Measurements from ENCODE around the gene MUSK.

Gene MUSK

DNA sequence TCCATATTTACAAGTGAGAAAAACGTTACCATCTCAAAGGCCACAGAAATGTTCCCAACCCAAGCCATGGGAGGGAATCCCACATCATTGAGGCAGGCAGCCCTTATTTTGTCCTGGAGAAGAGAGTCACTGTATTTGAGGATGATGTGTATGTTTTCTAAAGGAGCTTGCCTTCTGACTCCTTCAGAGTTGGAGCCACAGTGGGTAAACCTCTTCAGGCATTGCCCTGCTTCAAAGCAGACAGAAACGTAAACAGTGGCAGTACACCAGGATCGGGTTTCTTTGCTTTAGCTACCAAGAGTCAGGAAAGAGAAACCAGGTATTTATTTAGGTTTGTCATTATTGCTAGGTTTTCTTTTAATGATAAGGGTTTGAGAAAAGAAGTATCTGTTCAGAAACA lies 45.7 kb downstream of the MUSK start:
- H3K4me3 Mint-ChIP-seq = no peak overlapping the region
- H3K27me3 Mint-ChIP-seq = peaks cover 1% of the 10 kb centered on the region
- H3K27ac Mint-ChIP-seq = no peak overlapping the region
- H3K4me1 Mint-ChIP-seq (ENCODE audit: low read depth) = no peaks in the 10 kb centered on the region
- H3K36me3 Mint-ChIP-seq (ENCODE audit: low read depth) = no peaks in the 10 kb centered on the region
- intact Hi-C loops (cut with micrococcal nuclease) = no loop called here
- peaks cover 11% of the 10 kb centered on the region for H3K9me3 Mint-ChIP-seq

DNA sequence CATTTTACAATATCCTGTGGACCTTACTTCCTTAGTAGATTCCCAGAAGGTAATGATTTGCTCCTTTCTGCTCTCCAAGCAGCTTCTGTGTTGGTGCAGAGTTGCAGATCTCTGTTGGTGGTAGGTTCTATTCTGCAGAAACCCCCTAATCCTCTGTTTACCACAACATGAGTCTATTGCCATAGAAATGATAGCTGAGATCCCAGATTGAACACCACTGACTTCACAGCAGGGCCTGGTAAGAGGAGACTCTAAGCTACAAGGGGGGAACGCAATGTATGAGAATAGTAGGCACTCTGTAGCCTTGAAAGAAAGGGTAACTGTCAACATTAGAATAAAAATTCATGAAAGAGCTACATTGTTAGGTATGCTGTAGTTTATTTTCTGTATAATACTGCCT lies 59.5 kb downstream of the MUSK start:
- H3K27me3 Mint-ChIP-seq = no peaks in the 10 kb centered on the region
- no peak overlapping the region for H3K27ac Mint-ChIP-seq
- no peak overlapping the region for H3K4me3 Mint-ChIP-seq
- H3K9me3 Mint-ChIP-seq = peaks cover 7% of the 10 kb centered on the region
- no peaks in the 10 kb centered on the region for H3K36me3 Mint-ChIP-seq (ENCODE audit: low read depth)
- intact Hi-C loops (cut with micrococcal nuclease) = no loop called here
- H3K4me1 Mint-ChIP-seq (ENCODE audit: low read depth) = no peaks in the 10 kb centered on the region

DNA sequence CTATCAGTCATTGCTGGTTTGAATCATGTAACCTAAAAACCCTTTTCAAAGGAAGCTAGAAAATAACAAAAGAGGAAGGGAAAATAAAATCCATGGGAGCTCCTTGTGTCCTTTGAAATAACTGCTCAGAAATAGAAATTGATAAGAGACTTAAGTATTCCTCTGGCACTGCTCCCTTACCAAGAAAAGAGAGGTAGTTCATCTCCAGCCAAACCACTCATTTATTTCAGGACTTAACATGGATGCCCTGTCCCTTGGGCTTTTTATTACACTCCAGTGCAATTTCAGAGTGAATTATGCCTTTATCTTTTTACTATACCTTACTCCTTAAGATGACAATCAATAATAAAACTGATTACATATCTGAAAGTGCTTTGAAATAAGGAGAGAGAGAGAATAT lies 61.0 kb downstream of the MUSK start:
- no peak overlapping the region for H3K27ac Mint-ChIP-seq
- intact Hi-C loops (cut with micrococcal nuclease) = no loop called here
- H3K4me3 Mint-ChIP-seq = no peak overlapping the region
- no peaks in the 10 kb centered on the region for H3K36me3 Mint-ChIP-seq (ENCODE audit: low read depth)
- peaks cover 7% of the 10 kb centered on the region for H3K9me3 Mint-ChIP-seq
- H3K4me1 Mint-ChIP-seq (ENCODE audit: low read depth) = no peaks in the 10 kb centered on the region
- no peaks in the 10 kb centered on the region for H3K27me3 Mint-ChIP-seq

DNA sequence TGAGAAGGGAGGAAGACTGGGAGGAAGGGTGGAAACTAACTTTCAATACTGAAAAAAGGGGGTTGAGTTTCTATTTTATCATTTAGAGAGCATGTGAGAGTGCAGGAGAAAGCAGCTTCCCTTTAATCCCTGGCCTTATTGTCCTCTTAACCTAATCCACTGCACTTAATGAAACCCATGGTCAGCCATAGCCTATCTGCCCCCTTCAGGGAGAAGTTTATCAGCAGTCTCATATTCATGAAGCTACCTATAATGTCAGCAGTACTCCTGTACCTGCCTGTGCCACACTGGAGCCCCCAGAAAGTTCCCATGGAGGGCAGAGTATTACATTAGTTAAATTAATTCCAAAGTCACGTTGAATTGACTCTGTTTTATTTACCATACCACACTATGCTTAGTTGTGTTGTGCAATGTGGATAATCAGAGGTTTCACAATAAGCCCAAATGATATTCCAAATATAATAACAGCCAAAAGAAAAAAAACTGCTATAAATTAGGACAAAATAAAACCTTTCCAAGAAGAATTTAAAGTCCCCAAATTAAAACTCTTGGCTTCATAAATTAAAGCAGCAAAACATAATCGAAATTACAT lies 62.9 kb downstream of the MUSK start:
- Mint-ChIP-seq H3K27me3 (peaks cover 1% of the 10 kb centered on the region), H3K9me3 (peaks cover 16% of the 10 kb centered on the region), H3K27ac (no peak overlapping the region), H3K4me3 (no peak overlapping the region), H3K36me3 (ENCODE audit: low read depth) (no peaks in the 10 kb centered on the region), H3K4me1 (ENCODE audit: low read depth) (no peaks in the 10 kb centered on the region)
- intact Hi-C loops (cut with micrococcal nuclease) = no loop called here

DNA sequence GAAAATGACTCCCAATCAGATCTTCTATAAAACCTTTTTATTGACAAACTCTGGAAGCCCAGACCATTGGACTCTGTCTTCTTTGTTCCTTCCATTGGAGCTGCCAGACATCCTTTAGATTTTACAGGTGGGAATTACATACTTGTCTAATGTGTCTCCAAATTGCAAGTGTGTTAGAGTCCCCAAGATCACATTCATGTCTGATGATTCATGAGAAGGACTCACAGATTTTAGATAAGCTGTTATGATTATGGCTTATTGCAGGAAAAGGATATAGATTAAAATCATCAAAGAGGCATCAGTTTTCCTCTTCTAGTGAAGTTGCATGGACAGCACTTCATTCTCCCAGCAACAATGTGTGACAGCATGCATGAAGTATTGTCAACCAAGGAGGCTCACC lies 70.4 kb downstream of the MUSK start:
- H3K27me3 Mint-ChIP-seq = peaks cover 1% of the 10 kb centered on the region
- intact Hi-C loops (cut with micrococcal nuclease) = no loop called here
- H3K9me3 Mint-ChIP-seq = peaks cover 11% of the 10 kb centered on the region
- H3K4me1 Mint-ChIP-seq (ENCODE audit: low read depth) = no peaks in the 10 kb centered on the region
- H3K4me3 Mint-ChIP-seq = no peak overlapping the region
- H3K36me3 Mint-ChIP-seq (ENCODE audit: low read depth) = no peaks in the 10 kb centered on the region
- H3K27ac Mint-ChIP-seq = no peak overlapping the region

DNA sequence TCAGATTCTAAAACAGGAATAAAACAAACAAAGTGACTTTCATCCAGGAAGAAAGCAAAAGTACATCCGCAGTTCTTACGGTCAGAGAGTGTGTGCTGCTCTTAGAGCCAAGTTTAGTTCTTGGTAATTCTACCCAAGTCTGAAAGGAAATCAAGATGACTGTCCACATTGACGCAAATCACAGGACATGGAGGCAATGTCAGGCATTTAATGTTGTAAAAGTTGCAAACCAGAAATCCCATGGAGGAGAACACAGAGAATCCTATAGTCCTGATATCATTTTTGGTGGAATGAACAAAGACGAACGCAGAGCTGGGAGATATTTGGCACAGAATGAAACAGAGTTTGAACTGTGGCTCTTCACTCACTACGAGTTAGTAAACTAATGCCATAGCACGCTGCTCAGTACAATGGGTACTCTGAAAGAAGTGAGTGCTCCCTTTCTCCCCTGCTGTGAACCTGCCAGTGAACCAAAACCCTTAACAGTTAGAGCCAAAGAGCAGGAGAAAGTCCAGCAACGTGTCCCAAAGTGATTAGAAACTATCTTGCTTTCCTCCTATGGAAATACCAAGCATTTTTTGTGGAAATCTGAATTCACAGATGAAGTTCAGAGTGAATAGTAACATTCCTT lies 74.3 kb downstream of the MUSK start:
- H3K27ac Mint-ChIP-seq = no peak overlapping the region
- no peaks in the 10 kb centered on the region for H3K9me3 Mint-ChIP-seq
- H3K4me3 Mint-ChIP-seq = no peak overlapping the region
- H3K36me3 Mint-ChIP-seq (ENCODE audit: low read depth) = no peaks in the 10 kb centered on the region
- intact Hi-C loops (cut with micrococcal nuclease) = no loop called here
- no peaks in the 10 kb centered on the region for H3K27me3 Mint-ChIP-seq
- H3K4me1 Mint-ChIP-seq (ENCODE audit: low read depth) = no peaks in the 10 kb centered on the region

DNA sequence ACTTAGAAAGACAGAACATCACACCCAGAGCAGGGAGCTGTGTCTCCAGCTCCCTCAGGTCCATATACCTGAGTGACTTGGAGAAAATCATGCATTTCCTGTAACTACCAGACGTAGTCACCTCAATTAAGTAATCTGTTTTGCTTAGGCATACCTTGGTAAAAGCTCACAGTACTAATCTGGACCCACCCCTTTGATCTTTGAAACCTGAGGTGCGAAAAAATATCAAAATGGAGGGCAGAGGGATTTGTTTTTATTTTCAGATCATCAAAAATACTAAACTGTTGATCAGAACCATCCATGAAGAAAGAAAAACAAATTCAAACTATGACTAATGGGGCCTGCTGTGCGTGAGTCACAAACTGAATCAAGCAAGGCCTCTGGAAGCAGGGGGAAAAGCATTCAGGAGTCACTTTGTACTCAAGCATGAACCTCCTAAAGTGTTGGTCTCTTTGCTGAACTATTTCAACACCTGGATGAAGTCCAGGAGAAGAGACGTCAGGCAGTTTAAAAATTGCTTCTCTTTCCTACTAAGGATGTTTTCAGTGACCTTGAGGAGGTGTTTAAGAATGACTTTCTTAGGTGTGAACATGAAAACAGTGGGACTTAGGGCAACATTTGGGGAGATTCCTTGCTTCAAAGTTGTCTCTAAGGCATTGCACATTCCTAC lies 76.3 kb downstream of the MUSK start:
- H3K27me3 Mint-ChIP-seq = peaks cover 3% of the 10 kb centered on the region
- intact Hi-C loops (cut with micrococcal nuclease) = no loop called here
- H3K4me1 Mint-ChIP-seq (ENCODE audit: low read depth) = no peaks in the 10 kb centered on the region
- H3K36me3 Mint-ChIP-seq (ENCODE audit: low read depth) = no peaks in the 10 kb centered on the region
- no peak overlapping the region for H3K4me3 Mint-ChIP-seq
- no peak overlapping the region for H3K27ac Mint-ChIP-seq
- H3K9me3 Mint-ChIP-seq = no peaks in the 10 kb centered on the region

DNA sequence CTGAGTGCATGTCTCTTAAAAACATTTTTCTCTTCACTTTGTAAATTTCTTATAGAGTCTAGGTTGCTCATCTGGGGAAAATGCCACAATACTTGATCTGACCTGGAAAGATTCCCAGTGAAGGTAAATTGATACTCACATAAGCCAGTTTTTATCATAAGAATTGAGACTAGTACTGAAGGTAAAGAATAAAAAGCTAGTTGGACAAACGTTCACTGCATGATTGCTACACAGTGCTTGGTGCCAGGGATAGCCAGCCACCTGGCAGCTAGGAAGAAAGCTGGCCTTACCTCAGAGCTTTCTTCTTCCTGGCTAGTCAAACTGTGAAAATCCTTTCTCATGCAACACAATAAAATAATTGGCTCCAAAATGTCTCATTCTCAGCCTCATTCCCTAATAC lies 77.1 kb downstream of the MUSK start:
- no peaks in the 10 kb centered on the region for H3K4me1 Mint-ChIP-seq (ENCODE audit: low read depth)

DNA sequence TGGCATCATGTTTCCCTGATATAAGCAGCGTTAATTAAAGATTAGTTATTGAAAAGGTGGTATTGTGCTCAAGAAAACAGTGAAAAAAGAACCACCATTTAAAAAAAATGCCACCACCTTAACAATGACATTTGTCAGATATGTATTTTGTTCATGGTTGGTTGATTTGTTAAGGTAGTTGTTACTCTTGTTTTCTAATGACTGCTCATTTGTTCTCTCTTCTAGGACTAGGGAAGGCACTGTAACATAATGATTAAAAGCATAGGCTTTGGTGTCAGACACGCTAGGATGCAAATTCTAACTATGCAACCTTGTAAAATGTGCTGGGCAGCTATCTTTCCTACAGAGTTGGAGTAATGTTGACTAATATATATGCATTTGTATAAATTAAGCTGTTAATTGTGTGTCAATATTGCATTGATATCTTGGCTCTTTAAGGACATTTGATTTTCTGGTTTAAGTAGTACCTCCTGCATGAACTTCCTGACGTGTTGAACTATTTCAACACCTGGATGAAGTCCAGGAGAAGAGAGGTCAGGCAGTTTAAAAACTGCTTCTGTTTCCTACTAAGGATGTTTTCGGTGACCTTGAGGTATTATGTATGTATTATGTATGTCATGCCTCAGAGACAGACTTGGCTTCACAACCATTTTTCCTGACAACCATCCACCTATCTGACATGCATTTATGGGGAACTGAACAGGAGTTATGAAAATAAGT lies 77.8 kb downstream of the MUSK start:
- Mint-ChIP-seq H3K4me1 (ENCODE audit: low read depth) (no peaks in the 10 kb centered on the region), H3K36me3 (ENCODE audit: low read depth) (no peaks in the 10 kb centered on the region), H3K4me3 (no peak overlapping the region), H3K9me3 (no peaks in the 10 kb centered on the region), H3K27me3 (peaks cover 3% of the 10 kb centered on the region), H3K27ac (no peak overlapping the region)
- intact Hi-C loops (cut with micrococcal nuclease) = no loop called here

More for the DNA sequence above, 77.1 kb downstream of the MUSK start:
- no peak overlapping the region for H3K4me3 Mint-ChIP-seq
- H3K27ac Mint-ChIP-seq = no peak overlapping the region
- peaks cover 3% of the 10 kb centered on the region for H3K27me3 Mint-ChIP-seq
- no peaks in the 10 kb centered on the region for H3K9me3 Mint-ChIP-seq
- intact Hi-C loops (cut with micrococcal nuclease) = no loop called here
- no peaks in the 10 kb centered on the region for H3K36me3 Mint-ChIP-seq (ENCODE audit: low read depth)

DNA sequence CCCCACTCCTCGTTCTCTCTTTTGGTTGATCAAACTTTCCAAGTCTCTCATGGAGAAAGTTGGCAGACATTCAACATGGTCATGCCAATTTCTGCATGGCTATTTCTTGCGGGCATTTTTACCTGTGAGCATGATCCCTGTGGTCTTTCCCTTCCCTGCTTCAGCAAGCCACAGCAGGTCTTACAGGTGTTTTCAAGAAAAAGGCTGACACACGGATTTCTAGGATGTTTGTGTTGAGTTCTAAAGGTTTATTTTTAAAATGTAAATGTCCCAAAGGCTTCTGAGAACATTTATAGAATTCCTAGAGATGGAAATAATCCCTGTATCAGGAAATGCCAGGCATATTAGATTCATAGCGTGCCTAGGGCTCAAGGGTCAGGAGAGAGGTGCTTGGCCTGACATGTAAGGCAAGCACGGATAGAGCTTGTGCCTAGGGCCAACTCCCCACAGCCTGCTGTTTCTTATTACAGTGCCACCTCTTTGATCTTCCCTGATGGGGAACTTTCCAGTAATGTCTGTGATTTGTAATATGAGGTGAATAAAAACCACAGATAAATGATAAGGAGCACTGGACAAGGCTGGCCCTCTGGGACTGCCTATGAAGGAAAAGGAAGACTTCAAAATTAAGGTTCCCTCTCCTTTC lies 79.8 kb downstream of the MUSK start:
- H3K27ac Mint-ChIP-seq = no peak overlapping the region
- peaks cover 9% of the 10 kb centered on the region for H3K4me1 Mint-ChIP-seq (ENCODE audit: low read depth)
- no peak overlapping the region for H3K4me3 Mint-ChIP-seq
- intact Hi-C loops (cut with micrococcal nuclease) = no loop called here
- no peaks in the 10 kb centered on the region for H3K36me3 Mint-ChIP-seq (ENCODE audit: low read depth)
- H3K27me3 Mint-ChIP-seq = peaks cover 3% of the 10 kb centered on the region
- peaks cover 7% of the 10 kb centered on the region for H3K9me3 Mint-ChIP-seq

DNA sequence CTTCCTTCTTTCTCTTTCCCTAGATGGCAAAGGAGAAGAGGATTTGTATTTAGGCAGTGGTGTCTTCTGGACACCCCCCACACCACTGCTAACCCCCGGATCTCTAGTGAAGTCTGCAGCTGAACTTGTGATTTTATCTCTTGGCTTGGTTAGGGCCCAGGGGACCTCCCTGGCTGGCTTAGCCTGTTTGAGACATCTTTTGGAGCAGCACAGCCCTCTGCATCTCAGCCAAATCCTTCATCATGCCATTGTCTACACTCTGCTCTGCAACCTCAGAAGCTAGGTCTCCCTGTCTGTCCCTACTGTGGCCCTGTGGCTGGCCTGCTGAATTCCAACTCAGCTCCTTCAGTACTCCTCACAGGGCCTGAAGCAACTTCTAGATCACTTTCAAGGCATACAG lies 81.7 kb downstream of the MUSK start:
- Mint-ChIP-seq H3K4me3 (no peak overlapping the region), H3K36me3 (ENCODE audit: low read depth) (no peaks in the 10 kb centered on the region), H3K9me3 (peaks cover 7% of the 10 kb centered on the region), H3K27ac (no peak overlapping the region), H3K4me1 (ENCODE audit: low read depth) (peaks cover 9% of the 10 kb centered on the region), H3K27me3 (peaks cover 3% of the 10 kb centered on the region)
- intact Hi-C loops (cut with micrococcal nuclease) = no loop called here

DNA sequence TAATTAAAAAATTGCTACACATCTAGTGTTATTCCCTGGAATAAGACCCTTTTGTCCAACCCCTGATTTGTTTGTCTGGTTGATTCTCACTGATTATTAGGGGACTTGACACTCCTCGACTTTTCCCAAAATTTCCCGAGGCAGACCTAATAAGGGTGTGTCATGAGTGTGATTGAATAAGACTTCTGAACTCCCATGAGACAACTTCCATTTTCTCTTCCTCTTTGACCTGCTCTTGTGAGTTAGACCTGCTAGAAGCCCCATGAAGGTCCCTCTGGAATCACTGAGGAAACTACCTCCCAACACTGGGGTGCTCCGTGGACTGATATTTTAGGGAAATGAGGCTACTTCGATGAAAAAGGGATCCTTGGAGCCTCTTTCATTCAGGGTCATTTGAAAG lies 83.4 kb downstream of the MUSK start:
- intact Hi-C loops (cut with micrococcal nuclease) = no loop called here
- Mint-ChIP-seq H3K36me3 (ENCODE audit: low read depth) (no peaks in the 10 kb centered on the region), H3K27me3 (peaks cover 3% of the 10 kb centered on the region), H3K27ac (no peak overlapping the region), H3K9me3 (peaks cover 7% of the 10 kb centered on the region), H3K4me1 (ENCODE audit: low read depth) (peaks cover 9% of the 10 kb centered on the region), H3K4me3 (no peak overlapping the region)

DNA sequence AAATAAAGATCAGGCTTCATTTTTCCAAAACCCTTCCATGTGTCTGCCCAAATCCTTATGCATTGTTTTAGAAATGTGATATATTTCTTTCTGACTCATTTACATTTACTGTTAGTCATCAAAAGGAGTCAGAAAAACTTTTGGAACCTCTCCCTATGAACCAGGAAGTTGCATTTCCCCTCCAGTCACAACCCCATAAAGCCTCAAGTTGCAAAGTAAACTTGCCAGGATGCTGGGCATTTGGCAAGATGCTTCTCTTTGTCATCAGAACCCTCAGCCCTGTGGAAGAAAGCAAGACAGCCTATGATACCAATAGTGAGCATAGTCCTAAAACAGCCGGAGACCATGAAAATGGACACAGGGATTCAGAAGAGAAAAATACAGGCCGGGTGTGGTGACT lies 84.2 kb downstream of the MUSK start:
- Mint-ChIP-seq H3K9me3 (peaks cover 7% of the 10 kb centered on the region), H3K36me3 (ENCODE audit: low read depth) (no peaks in the 10 kb centered on the region), H3K27me3 (peaks cover 3% of the 10 kb centered on the region), H3K4me3 (no peak overlapping the region), H3K4me1 (ENCODE audit: low read depth) (peaks cover 9% of the 10 kb centered on the region), H3K27ac (no peak overlapping the region)
- intact Hi-C loops (cut with micrococcal nuclease) = no loop called here

DNA sequence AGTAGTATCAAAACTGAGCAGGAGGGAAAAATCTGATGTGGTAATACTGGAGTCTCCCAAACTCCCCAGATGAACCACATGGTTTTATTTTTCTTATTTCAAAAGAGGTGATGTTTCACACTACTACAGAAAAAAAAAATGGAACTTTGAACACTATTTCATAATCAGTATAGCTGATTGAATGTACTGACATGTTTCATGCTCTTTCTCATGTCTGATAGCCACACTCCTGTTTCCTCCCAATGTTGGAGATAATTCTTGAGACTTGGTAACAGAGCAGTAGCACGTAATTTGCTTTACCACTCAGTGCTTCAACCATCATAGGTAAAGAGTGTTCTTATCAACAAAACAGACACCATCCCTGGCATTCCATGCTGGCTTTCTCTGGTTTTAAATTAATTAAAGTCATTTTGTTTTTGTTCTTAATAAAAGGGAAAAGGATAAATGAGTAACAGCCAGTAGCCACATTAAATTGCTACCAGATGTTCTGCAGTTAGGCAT lies 85.2 kb downstream of the MUSK start:
- H3K9me3 Mint-ChIP-seq = peaks cover 10% of the 10 kb centered on the region
- H3K4me1 Mint-ChIP-seq (ENCODE audit: low read depth) = peaks cover 9% of the 10 kb centered on the region
- no peak overlapping the region for H3K4me3 Mint-ChIP-seq
- intact Hi-C loops (cut with micrococcal nuclease) = no loop called here
- no peaks in the 10 kb centered on the region for H3K36me3 Mint-ChIP-seq (ENCODE audit: low read depth)
- H3K27ac Mint-ChIP-seq = no peak overlapping the region
- no peaks in the 10 kb centered on the region for H3K27me3 Mint-ChIP-seq

Data from dendritic cell treated with granulocyte-macrophage colony-stimulating factor and Interleukin-4, amounts not matched to agents 40 ng/mL and 50 ng/mL, for 4 days (primary cell).